Sigmoid colon (tissue), 4 donors: ENCODE data around the gene RNF144A.

Experiments used
- EP300 ChIP-seq, 4 donors: sonication (generic); formaldehyde crosslinking; IDR thresholded peaks; one replicate each; pipeline ENCODE4 v1.6.1; 2017; ENCODE audit warnings: antibody characterized with exemption in 4 of 4
- POLR2A ChIP-seq, 2 donors: fragments of 450-650 bp; IDR thresholded peaks; one replicate each; pipeline ENCODE4 v1.6.1; 2016; ENCODE audit warnings: antibody characterized with exemption in 2 of 2, mild to moderate bottlenecking in 2 of 2, moderate library complexity in 2 of 2
- POLR2AphosphoS5 ChIP-seq, 4 donors: sonication (generic); formaldehyde crosslinking; IDR thresholded peaks; one replicate each; pipeline ENCODE4 v1.6.1; 2017; ENCODE audit warnings: antibody characterized with exemption in 4 of 4
- TF ChIP-seq, protein P1 (sequence below), 4 experiments: fragments of 450-650 bp in 3 of 4; fragments of 200-600 bp in 1 of 4; IDR thresholded peaks; one replicate each; pipeline ENCODE4 v1.5.1; 2016 to 2019; ENCODE audit warnings: antibody characterized with exemption in 4 of 4, mild to moderate bottlenecking in 3 of 4, moderate library complexity in 2 of 4

DNA sequence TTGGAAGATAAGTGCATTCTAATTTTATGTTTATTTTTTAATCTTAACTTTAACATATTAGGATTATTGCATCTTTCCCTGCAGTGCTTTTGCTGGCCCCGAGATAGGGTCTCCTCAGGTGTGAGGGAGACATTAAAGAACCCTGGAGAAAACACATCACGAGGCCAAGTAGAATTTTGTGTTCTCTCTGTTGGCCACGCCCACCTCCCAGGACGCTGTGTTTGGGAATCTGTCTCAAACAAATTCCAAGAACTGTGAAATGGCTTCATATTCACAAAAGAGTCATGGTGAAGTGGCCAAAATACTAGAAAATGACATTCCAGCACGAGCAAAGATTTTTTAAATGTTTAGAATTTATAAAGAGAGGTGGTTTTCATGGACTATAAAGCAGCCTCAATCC lies 27.3 kb downstream of the RNF144A start:
- no peak for TF ChIP-seq POLR2A (IDR thresholded peaks at IDR 0.05)
- TF ChIP-seq, protein P1, sequence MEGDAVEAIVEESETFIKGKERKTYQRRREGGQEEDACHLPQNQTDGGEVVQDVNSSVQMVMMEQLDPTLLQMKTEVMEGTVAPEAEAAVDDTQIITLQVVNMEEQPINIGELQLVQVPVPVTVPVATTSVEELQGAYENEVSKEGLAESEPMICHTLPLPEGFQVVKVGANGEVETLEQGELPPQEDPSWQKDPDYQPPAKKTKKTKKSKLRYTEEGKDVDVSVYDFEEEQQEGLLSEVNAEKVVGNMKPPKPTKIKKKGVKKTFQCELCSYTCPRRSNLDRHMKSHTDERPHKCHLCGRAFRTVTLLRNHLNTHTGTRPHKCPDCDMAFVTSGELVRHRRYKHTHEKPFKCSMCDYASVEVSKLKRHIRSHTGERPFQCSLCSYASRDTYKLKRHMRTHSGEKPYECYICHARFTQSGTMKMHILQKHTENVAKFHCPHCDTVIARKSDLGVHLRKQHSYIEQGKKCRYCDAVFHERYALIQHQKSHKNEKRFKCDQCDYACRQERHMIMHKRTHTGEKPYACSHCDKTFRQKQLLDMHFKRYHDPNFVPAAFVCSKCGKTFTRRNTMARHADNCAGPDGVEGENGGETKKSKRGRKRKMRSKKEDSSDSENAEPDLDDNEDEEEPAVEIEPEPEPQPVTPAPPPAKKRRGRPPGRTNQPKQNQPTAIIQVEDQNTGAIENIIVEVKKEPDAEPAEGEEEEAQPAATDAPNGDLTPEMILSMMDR (IDR thresholded peaks at IDR 0.05), result no peak
- no peak for TF ChIP-seq POLR2AphosphoS5 (IDR thresholded peaks at IDR 0.05)
- no peak for TF ChIP-seq EP300 (IDR thresholded peaks at IDR 0.05)
